Lower leg skin (tissue), 4 donors: ENCODE data around the gene IYD. TPM values are rescaled to one million over a fixed set of nuclear protein-coding genes. Genes with fewer than 3 reads are reported as not detected.
A peak's percentile ranks its signal among the peaks of the same experiment; 100 is the strongest.

Experiments
- DNase-seq, 2 donors: peaks; one replicate each; pipeline ENCODE4 v3.0.0-alpha.2; 2019; ENCODE audit warnings: low spot score in 2 of 2
- H3K4me3 ChIP-seq: fragments of 200-600 bp; sonication (generic); 2 replicates; pipeline ENCODE4 v1.5.1; 2017; ENCODE audit warnings: mild to moderate bottlenecking, low read depth; ENCODE audit not compliant: poor library complexity, severe bottlenecking
- CTCF ChIP-seq, 3 donors: fragments of 450-650 bp; IDR thresholded peaks; one replicate each; pipeline ENCODE4 v1.5.1; 2016; ENCODE audit warnings: antibody characterized with exemption in 3 of 3, mild to moderate bottlenecking in 3 of 3, moderate library complexity in 2 of 3
- POLR2A ChIP-seq, 2 donors: fragments of 450-650 bp; IDR thresholded peaks; one replicate each; pipeline ENCODE4 v1.6.1; 2016 to 2017; ENCODE audit warnings: antibody characterized with exemption in 2 of 2, mild to moderate bottlenecking in 1 of 2, moderate library complexity in 1 of 2
- WGBS, 2 donors: methylation state at CpG; one replicate each; pipeline ENCODE4 v1.1.5; 2018; 5-methylcytosine and 5-hydroxymethylcytosine counted together
- intact Hi-C: fragments of 100-400 bp; cut with DNase I; formaldehyde crosslinking; loops from one replicate; pipeline ENCODE4 v1.15.0; 2023; ENCODE audit warnings: low total_unique reads
- total RNA-seq, 4 donors: library from RNA; depleted of rRNA; stranded (reverse); fragments of >200 nt; gene quantifications; one replicate each; pipeline ENCODE4 v1.1.0, GENCODE V29; 2016

IYD gene
- total RNA-seq, 4 donors from 2014 or later = 0.42 to 3.1 (median 0.99) TPM

DNA sequence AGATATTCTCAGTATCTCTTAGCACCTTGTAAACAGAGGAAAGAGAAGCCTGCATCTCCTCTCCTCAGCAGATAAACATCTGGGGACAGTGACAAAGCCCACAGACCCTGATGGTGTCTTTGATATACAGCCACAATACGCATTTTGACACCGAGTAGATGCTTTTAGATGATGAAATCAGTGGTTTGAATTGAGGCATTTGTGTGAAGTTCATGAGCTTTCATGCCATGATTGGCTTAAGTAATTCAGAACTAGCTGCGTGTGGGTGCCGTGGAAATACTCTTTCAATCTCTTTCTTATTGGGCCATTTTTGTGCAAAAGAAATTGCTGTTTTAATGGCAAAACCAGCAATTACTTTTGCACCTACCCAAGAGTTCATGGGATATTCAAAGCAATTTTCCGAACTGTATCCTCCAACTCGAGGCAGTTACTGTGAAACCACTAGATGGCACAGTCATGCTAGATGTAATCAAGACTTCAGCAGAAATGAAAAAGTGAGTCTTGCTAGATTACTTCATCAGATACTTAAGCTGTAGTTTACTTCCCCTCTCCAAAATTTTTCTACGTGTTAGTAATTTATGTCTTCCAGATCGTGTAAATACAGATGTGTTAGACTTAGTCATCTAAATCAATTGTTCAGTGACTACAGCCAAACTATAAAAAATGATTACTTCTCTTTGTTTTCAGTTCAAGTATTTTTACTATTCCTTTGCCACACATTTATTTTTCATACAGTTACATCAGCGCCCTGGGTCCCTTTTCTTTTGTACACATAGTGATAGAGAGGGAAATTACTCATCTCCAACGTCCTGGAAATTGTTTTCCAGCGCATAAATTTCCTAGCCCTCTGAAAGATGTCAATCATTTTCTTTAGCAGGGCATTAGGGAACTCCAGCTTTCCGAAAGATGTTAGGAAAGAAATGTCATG, 49.4 kb downstream of the IYD start:
- TF ChIP-seq CTCF (IDR thresholded peaks at IDR 0.05) (peak in 1 of 3 donors; percentile 46), POLR2A (IDR thresholded peaks at IDR 0.05) (no peak)
- H3K4me3 ChIP-seq = no peak overlapping the region
- intact Hi-C loops = loop anchor here (5.0 kb wide), 1 partner anchor 394 kb away; no protein-coding TSS in a partner anchor
- WGBS, 2 donors = 6 to 11% methylated on average over 12 of the region's 12 CpGs
- no peak for DNase-seq

DNA sequence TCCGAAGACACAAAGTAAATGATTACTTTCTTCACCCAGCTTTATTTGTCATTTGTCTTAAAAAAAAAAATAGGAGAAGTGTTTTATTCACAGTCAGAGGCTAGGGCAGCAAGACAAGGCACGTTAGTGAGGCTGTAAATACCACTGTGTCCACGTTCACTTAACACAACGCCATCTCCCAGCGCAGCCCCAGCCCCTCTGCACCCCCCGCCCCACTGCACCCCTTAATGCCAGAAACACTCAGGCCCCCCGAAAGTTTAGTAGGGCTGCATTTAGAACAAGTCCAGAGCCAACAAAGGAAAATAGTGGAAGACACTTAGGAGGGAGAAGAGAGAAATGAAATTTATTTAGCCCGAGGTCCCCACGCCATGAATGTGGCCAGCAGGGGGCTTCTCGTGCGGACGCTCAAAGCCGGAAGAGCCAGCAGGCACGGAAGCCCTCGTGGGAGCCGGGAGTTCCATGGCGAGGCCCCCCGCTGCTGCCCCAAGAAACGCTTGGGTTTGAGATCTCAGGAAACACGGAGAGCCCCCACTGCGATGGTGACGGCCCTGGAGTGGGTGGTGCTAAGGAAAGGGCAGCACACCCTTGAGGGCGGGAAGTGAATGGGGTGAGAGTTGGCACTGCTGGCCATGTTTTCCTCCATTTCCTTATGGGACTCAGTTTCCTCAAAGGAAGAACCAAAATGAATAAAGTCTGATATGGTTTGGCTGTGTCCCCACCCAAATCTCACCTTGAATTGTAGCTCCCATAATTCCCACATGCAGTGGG, 50.2 kb downstream of the IYD start:
- DNase-seq = peak in 1 of 2 donors; percentile 92
- intact Hi-C loops = loop anchor here (5.0 kb wide), 1 partner anchor 393 kb away; no protein-coding TSS in a partner anchor
- no peak overlapping the region for H3K4me3 ChIP-seq
- TF ChIP-seq POLR2A (IDR thresholded peaks at IDR 0.05) (no peak), CTCF (IDR thresholded peaks at IDR 0.05) (no peak)
- WGBS, 2 donors = 3 to 7% methylated on average over 23 of the region's 23 CpGs

GRCh38 chr6:150420428-150420827, 51.6 kb downstream of the IYD start:
- intact Hi-C loops = no loop called here

GRCh38 chr6:150420926-150421325, 52.1 kb downstream of the IYD start:
- WGBS, 2 donors = 49 to 56% methylated on average over 3 of the region's 3 CpGs
- intact Hi-C loops = no loop called here
- H3K4me3 ChIP-seq = no peak overlapping the region
- DNase-seq = no peak
- TF ChIP-seq POLR2A (IDR thresholded peaks at IDR 0.05) (no peak), CTCF (IDR thresholded peaks at IDR 0.05) (no peak)

More at GRCh38 chr6:150420428-150420827, 51.6 kb downstream of the IYD start:
- 91 to 95% methylated on average over 2 of the region's 2 CpGs for WGBS, 2 donors
- no peak overlapping the region for H3K4me3 ChIP-seq
- DNase-seq = no peak
- TF ChIP-seq POLR2A (IDR thresholded peaks at IDR 0.05) (no peak), CTCF (IDR thresholded peaks at IDR 0.05) (no peak)

- no peak for DNase-seq
- H3K4me3 ChIP-seq = no peak overlapping the region
- 92 to 96% methylated on average over 6 to 8 of the region's 8 CpGs for WGBS, 2 donors
- no peak for TF ChIP-seq POLR2A (IDR thresholded peaks at IDR 0.05)
- intact Hi-C loops = no loop called here
Observed at GRCh38 chr6:150425508-150425907, 56.7 kb downstream of the IYD start.

DNA sequence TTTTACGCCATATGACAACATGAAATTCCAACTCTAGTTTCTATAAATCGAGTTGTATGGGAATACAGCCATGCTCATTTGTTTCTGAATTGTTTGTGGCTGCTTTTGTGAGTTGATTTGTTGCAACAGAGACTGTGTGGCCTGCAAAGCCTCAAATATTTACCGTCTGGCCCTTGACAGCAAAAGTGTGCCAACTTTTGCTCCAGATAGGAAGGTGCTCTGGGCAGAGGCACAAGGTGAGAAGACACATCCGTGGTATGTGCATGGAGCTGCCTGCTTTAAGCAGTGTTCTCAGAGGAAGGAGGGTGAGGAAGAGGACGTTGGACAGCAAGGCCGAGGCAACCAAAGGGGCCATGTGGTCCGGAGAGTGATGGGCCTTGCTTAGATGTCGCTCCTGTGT, 57.4 kb downstream of the IYD start:
- TF ChIP-seq POLR2A (IDR thresholded peaks at IDR 0.05) (no peak), CTCF (IDR thresholded peaks at IDR 0.05) (no peak)
- WGBS, 2 donors = 75 to 83% methylated on average over 8 of the region's 8 CpGs
- intact Hi-C loops = no loop called here
- no peak overlapping the region for H3K4me3 ChIP-seq
- DNase-seq = no peak
